ENCODE measurements around the gene SCAF11.
"Not testable (repeated sequence)": the region's sequence is repeated elsewhere in the genome, so short reads cannot be mapped to it uniquely, and the experiment has no call there.

Gene SCAF11

GRCh38 chr12:46005823-46006222 lies 15.4 kb upstream of the SCAF11 start:
- DNase-seq (ENCODE audit: low spot score) = no peak
- in situ Hi-C loops (cut with MboI; ENCODE audit: low pct_unique_long_range_greater_than_20kb, low sequenced_read_pairs, unreplicated experiment) = no loop called here
- TF ChIP-seq CTCF (IDR thresholded peaks at IDR 0.05; ENCODE audit: extremely low read depth, insufficient read depth, missing control alignments) = no peak

GRCh38 chr12:46005151-46005797 lies 14.9 kb upstream of the SCAF11 start:
- TF ChIP-seq CTCF (IDR thresholded peaks at IDR 0.05; ENCODE audit: extremely low read depth, insufficient read depth, missing control alignments) = no peak
- no peak for DNase-seq (ENCODE audit: low spot score)

GRCh38 chr12:46004715-46005114 lies 14.3 kb upstream of the SCAF11 start:
- TF ChIP-seq CTCF (IDR thresholded peaks at IDR 0.05; ENCODE audit: extremely low read depth, insufficient read depth, missing control alignments) = no peak
- in situ Hi-C loops (cut with MboI; ENCODE audit: low pct_unique_long_range_greater_than_20kb, low sequenced_read_pairs, unreplicated experiment) = no loop called here
- DNase-seq (ENCODE audit: low spot score) = no peak

More at GRCh38 chr12:46005151-46005797, 14.9 kb upstream of the SCAF11 start:
- in situ Hi-C loops (cut with MboI; ENCODE audit: low pct_unique_long_range_greater_than_20kb, low sequenced_read_pairs, unreplicated experiment) = no loop called here

GRCh38 chr12:46000076-46000475 lies 9.7 kb upstream of the SCAF11 start:
- not testable (repeated sequence) for DNase-seq (ENCODE audit: low spot score)

GRCh38 chr12:45994736-45995135 lies 4.4 kb upstream of the SCAF11 start:
- in situ Hi-C loops (cut with MboI; ENCODE audit: low pct_unique_long_range_greater_than_20kb, low sequenced_read_pairs, unreplicated experiment) = no loop called here
- no peak for TF ChIP-seq CTCF (IDR thresholded peaks at IDR 0.05; ENCODE audit: extremely low read depth, insufficient read depth, missing control alignments)
- no peak for DNase-seq (ENCODE audit: low spot score)

More at GRCh38 chr12:46000076-46000475, 9.7 kb upstream of the SCAF11 start:
- in situ Hi-C loops (cut with MboI; ENCODE audit: low pct_unique_long_range_greater_than_20kb, low sequenced_read_pairs, unreplicated experiment) = not testable (repeated sequence)

GRCh38 chr12:45991284-45992249 lies 1.2 kb upstream of the SCAF11 start:
- DNase-seq (ENCODE audit: low spot score) = peak; percentile 66
- TF ChIP-seq CTCF (IDR thresholded peaks at IDR 0.05; ENCODE audit: extremely low read depth, insufficient read depth, missing control alignments) = no peak
- in situ Hi-C loops (cut with MboI; ENCODE audit: low pct_unique_long_range_greater_than_20kb, low sequenced_read_pairs, unreplicated experiment) = no loop called here

All from GM13977 (cell line).